ENCODE measurements around the gene CYB5B.

GRCh38 chr16:69435977-69436820, 11.8 kb downstream of the CYB5B start:
- TF ChIP-seq EZH2 (IDR thresholded peaks at IDR 0.05; ENCODE audit: low read length, missing control alignments) (no peak), CTCF (conservative IDR thresholded peaks at IDR 0.05 in 1 of 2, IDR thresholded peaks at IDR 0.05 in 1 of 2; ENCODE audit: low read depth in 1 of 2, low read length in 2 of 2) (no peak)

Measured in fibroblast of lung (primary cell).